Measurements from ENCODE around the gene ATF4.

Gene ATF4

DNA sequence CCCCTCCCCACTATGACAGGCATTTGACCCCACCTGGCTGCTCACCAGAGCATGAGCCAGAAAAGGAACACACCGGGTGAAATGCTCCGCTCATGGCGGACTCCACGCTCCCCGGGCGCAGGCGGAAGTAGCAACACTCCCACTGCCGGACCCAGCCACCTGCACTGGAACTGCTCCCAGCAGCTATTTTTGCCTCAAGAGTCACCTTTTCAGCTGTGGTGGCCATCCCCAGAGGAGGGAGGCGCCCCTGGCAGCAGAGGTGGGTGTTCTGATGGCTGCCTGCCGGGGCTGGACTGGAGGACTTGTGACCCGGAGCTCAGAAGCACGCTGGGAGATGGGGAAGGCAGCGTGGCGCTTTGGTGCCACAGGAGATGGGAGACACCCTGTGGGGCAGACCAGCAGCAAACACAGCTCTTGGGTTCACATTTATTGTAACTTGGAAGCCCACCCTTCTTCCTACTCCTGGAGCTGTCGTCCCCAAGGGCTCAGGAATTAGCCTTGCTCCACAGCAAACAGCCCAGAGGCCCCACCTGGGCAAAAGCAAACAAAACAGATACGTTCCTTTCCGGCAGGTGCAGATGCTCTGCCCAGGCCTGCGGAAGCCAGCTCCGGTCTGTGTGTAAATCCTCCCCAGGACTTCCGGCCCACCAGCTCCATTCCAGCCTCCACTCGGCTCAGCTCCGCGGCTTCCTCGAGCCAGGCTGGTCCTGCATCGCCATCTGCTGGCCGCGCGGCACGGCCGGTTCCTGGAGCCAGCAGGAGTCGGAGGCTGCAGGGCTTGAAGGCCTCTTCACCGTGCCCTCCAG, 8.5 kb downstream of the ATF4 start:
- peak; percentile 85 for DNase-seq (ENCODE audit: low read depth)
- no peak overlapping the region for H3K4me3 ChIP-seq (ENCODE audit: low read depth, low read length)
- TF ChIP-seq, protein P1, sequence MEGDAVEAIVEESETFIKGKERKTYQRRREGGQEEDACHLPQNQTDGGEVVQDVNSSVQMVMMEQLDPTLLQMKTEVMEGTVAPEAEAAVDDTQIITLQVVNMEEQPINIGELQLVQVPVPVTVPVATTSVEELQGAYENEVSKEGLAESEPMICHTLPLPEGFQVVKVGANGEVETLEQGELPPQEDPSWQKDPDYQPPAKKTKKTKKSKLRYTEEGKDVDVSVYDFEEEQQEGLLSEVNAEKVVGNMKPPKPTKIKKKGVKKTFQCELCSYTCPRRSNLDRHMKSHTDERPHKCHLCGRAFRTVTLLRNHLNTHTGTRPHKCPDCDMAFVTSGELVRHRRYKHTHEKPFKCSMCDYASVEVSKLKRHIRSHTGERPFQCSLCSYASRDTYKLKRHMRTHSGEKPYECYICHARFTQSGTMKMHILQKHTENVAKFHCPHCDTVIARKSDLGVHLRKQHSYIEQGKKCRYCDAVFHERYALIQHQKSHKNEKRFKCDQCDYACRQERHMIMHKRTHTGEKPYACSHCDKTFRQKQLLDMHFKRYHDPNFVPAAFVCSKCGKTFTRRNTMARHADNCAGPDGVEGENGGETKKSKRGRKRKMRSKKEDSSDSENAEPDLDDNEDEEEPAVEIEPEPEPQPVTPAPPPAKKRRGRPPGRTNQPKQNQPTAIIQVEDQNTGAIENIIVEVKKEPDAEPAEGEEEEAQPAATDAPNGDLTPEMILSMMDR (IDR thresholded peaks at IDR 0.05; ENCODE audit: low read depth, low read length, missing control alignments) = peak; percentile 99
- in situ Hi-C loops (cut with HindIII; ENCODE audit: low sequenced_read_pairs) = no loop called here

DNA sequence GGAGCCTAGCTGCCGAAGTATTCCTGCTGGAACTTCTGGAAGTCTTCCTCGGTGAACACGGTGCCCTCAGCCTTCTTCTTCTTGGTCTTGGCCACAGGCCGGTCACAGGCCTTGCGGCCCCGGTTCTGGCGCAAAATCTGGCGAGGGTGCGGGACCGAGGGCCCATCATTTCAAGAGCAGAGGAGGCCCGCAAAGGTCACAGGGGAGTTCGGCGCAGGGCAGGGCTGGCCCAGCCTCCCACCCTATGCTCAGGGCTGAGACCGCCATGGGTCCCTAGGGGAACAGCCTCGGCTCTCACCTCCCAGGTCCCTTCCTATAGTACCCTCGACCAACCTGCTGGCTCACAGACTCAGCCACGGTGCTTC, 9.1 kb downstream of the ATF4 start:
- no peak for DNase-seq (ENCODE audit: low read depth)
- H3K4me3 ChIP-seq (ENCODE audit: low read depth, low read length) = no peak overlapping the region
- TF ChIP-seq, protein P1 (IDR thresholded peaks at IDR 0.05; ENCODE audit: low read depth, low read length, missing control alignments) = no peak
- in situ Hi-C loops (cut with HindIII; ENCODE audit: low sequenced_read_pairs) = no loop called here

DNA sequence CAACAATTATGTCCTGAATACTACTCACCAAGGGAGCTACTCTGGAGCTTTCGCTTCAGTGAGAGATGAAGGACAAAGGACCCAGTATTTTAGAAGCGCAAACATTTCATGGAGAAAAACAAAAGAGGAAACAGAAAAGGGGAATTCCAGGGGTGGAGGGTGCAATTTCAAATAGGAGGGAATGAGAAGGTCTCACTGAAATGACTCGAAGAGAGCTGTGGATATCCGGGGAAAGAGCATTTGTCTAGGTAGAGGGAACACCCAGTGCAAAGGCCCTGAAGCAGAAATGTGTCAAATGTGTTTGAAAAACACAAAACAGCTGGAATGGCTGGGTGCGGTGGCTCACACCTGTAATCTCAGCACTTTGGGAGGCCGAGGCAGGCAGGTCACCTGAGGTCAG, 9.8 kb downstream of the ATF4 start:
- H3K4me3 ChIP-seq (ENCODE audit: low read depth, low read length) = no peak overlapping the region
- DNase-seq (ENCODE audit: low read depth) = no peak
- TF ChIP-seq, protein P1 (IDR thresholded peaks at IDR 0.05; ENCODE audit: low read depth, low read length, missing control alignments) = no peak
- in situ Hi-C loops (cut with HindIII; ENCODE audit: low sequenced_read_pairs) = no loop called here

DNA sequence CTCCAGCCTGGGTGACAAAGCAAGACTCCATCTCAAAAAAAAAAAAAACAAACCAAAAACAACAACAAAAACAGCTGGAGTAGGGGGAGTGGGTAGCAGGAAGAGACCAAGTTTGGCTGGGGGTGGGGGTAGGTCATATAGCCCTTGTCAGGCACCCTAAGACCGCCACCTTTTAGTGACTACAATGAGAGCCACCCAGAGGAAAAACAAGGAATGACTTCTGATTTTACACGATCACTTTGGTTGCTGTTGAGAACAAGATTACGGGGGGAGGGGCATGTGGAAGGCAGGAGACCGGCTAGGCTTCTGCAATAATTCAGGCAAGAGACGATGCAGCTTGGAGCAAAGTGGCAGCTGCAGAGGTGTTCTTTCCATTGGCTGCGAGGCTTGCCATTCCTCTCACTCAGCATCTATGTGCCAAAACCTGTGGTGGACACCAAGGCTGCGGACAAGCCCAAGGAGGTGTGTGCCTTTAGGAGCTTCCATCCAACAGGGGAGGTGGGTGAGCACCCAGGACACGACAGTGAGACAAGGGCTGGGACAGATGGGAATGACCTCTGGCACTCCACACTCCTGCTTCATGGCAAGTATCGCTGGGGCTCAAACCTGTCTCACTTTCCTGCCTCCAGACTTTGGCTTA, 10.4 kb downstream of the ATF4 start:
- H3K4me3 ChIP-seq (ENCODE audit: low read depth, low read length) = no peak overlapping the region
- TF ChIP-seq, protein P1 (IDR thresholded peaks at IDR 0.05; ENCODE audit: low read depth, low read length, missing control alignments) = peak; percentile 42
- no peak for DNase-seq (ENCODE audit: low read depth)
- in situ Hi-C loops (cut with HindIII; ENCODE audit: low sequenced_read_pairs) = no loop called here

DNA sequence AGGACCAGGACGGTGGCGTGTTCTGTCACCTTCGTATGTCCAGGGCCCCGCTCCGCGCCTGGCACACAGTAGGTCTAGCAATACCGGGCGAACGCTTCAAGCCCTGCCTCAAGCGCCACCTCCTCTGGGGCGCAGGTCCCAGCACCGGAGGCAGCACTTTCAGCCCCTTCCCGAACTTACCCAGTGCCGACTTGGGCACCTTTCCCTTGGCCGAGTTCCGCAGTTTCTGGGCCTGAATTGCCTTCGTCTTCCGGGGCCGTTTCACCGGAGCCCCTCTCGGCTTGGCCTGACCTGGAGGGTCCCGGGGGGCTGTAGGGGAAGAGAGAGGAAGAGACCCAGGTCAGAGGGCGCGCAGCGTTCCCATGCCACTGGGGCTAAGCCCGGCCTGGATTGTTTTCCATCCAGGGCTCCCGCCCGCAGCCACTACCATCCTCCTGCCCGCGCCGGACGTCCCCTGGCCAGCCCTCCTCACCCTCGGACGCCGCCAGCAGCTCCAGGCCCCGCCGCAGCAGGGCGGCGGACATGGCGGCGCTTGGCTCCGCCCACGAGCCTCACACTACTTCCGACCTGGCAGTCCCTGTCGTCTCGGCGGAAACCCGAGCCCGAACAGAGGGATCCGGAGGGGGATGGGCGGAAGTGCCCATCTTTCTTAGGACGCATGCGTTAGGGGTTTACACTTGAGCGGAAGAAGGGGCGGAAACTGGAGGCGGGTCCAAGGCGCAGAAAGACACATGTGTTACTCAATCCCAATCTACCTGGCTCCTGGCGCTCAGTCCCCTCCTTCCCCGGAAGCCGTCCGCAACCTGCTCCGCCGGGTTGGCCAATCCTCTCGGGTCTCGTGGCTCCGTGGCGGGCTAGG, 12.1 kb downstream of the ATF4 start, which contains the start of gene RPS19BP1:
Gene RPS19BP1 (minus strand): TSS at position 534 of the 859 bp plus-strand sequence. CDS start 10 bp downstream, at position 524.
- TF ChIP-seq, protein P1 (IDR thresholded peaks at IDR 0.05; ENCODE audit: low read depth, low read length, missing control alignments) = no peak
- in situ Hi-C loops (cut with HindIII; ENCODE audit: low sequenced_read_pairs) = no loop called here
- DNase-seq (ENCODE audit: low read depth) = peak; percentile 99
- peak within 1 kb of the TSS; percentile 98 for H3K4me3 ChIP-seq (ENCODE audit: low read depth, low read length)

DNA sequence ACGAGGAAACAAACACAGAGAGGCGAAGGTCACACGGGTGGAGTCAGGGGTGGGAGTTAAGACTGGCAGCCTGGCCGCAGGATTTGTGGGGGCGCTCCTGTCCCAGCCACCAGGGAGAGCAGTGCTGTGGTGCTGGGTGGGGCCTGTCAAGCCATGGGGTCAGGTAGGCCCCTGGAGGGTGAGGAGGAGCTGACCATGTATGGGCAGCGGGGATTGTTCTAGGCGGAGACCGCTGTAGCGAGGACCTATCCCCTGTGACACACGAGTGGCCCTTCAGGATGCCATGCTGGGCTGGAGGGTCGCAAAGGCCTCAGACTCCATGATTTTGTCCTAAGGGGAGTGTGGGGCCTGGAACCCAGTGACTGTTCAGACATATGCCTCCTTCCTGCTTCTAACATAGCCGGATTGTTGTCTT, 13.7 kb downstream of the ATF4 start:
- no peak overlapping the region for H3K4me3 ChIP-seq (ENCODE audit: low read depth, low read length)
- no peak for DNase-seq (ENCODE audit: low read depth)
- in situ Hi-C loops (cut with HindIII; ENCODE audit: low sequenced_read_pairs) = no loop called here
- TF ChIP-seq, protein P1 (IDR thresholded peaks at IDR 0.05; ENCODE audit: low read depth, low read length, missing control alignments) = no peak
